CD14-positive monocyte (primary cell): ENCODE results near the gene ASB16. TPM values are rescaled to one million over a fixed set of nuclear protein-coding genes. Genes with fewer than 3 reads are reported as not detected.

Experiments used
- DNase-seq, 3 donors: peaks; one replicate each; pipeline ENCODE4 v3.0.0-alpha.2; 2011 to 2022
- H2AFZ ChIP-seq: 2 replicates; pipeline ENCODE4 v1.6.0; 2012; ENCODE audit warnings: mild to moderate bottlenecking, low read depth, low read length, inconsistent platforms; ENCODE audit not compliant: insufficient read depth, poor library complexity, severe bottlenecking
- H3K27ac ChIP-seq, 2 donors: 1 replicate in 1 of 2; 2 replicates in 1 of 2; pipeline ENCODE4 v1.5.1; 2012 to 2013; ENCODE audit warnings: low read length in 2 of 2, control low read depth in 1 of 2, inconsistent platforms in 1 of 2, low read depth in 1 of 2, mild to moderate bottlenecking in 1 of 2
- H3K27me3 ChIP-seq, 2 donors: one replicate each; pipeline versions ENCODE4 v1.6.0 to v1.6.1; 2011 to 2013; ENCODE audit warnings: low read length in 2 of 2; ENCODE audit not compliant: control insufficient read depth in 2 of 2, insufficient read depth in 2 of 2
- H3K36me3 ChIP-seq, 2 donors: replicated peaks in 1 of 2; 1 replicate in 1 of 2; 2 replicates in 1 of 2; pipeline versions ENCODE4 v1.5.1 to v1.6.1; 2012 to 2013; ENCODE audit warnings: low read length in 2 of 2, control low read depth in 1 of 2, inconsistent platforms in 1 of 2, mild to moderate bottlenecking in 1 of 2; ENCODE audit not compliant: insufficient read depth in 2 of 2, control insufficient read depth in 1 of 2
- H3K4me1 ChIP-seq, 2 donors: 1 replicate in 1 of 2; 2 replicates in 1 of 2; pipeline versions ENCODE4 v1.5.1 to v1.6.1; 2012 to 2013; ENCODE audit warnings: low read length in 2 of 2, control low read depth in 1 of 2, inconsistent platforms in 1 of 2, mild to moderate bottlenecking in 1 of 2, moderate library complexity in 1 of 2; ENCODE audit not compliant: insufficient read depth in 2 of 2, control insufficient read depth in 1 of 2
- H3K4me2 ChIP-seq: replicated peaks from 2 replicates; pipeline ENCODE3; 2012; ENCODE audit warnings: low read length, moderate library complexity, mild to moderate bottlenecking; ENCODE audit not compliant: poor library complexity, severe bottlenecking; ENCODE audit errors: extremely low read depth
- H3K4me3 ChIP-seq, 3 experiments: fragments of 200-600 bp in 1 of 3; sonication (generic) in 1 of 3; replicated peaks in 1 of 3; 1 replicate in 2 of 3; 2 replicates in 1 of 3; pipeline ENCODE4 v1.5.1; 2011 to 2013; ENCODE audit warnings: low read length in 3 of 3, mild to moderate bottlenecking in 3 of 3, control low read depth in 2 of 3, low read depth in 2 of 3, inconsistent platforms in 1 of 3, moderate library complexity in 1 of 3
- H3K79me2 ChIP-seq: 2 replicates; pipeline ENCODE4 v1.6.0; 2012; ENCODE audit warnings: mild to moderate bottlenecking, control low read depth, inconsistent platforms, low read length, moderate library complexity; ENCODE audit not compliant: insufficient read depth
- H3K9ac ChIP-seq: 2 replicates; pipeline ENCODE4 v1.6.0; 2017; ENCODE audit warnings: low read length, mild to moderate bottlenecking; ENCODE audit not compliant: insufficient read depth, poor library complexity, severe bottlenecking
- H3K9me3 ChIP-seq, 2 donors: replicated peaks in 1 of 2; 1 replicate in 1 of 2; 2 replicates in 1 of 2; pipeline versions ENCODE4 v1.5.1 to v1.6.1; 2012 to 2013; ENCODE audit warnings: low read length in 2 of 2, control low read depth in 1 of 2; ENCODE audit not compliant: control insufficient read depth in 1 of 2, insufficient read depth in 1 of 2
- H4K20me1 ChIP-seq: 2 replicates; pipeline ENCODE4 v1.6.0; 2012; ENCODE audit warnings: mild to moderate bottlenecking, low read length, control low read depth, moderate library complexity; ENCODE audit not compliant: insufficient read depth
- H3K27ac Mint-ChIP-seq, 7 donors: one replicate each; pipeline ENCODE4 v1.8.0; 2020; ENCODE audit warnings: mild to moderate bottlenecking in 7 of 7, mixed read lengths in 7 of 7, moderate library complexity in 6 of 7, inconsistent platforms in 2 of 7
- H3K27me3 Mint-ChIP-seq, 3 donors: one replicate each; pipeline ENCODE4 v1.8.0; 2021 to 2022; ENCODE audit warnings: low read depth in 3 of 3, mild to moderate bottlenecking in 3 of 3, mixed read lengths in 3 of 3, moderate library complexity in 3 of 3, inconsistent platforms in 1 of 3
- H3K36me3 Mint-ChIP-seq, 2 donors: one replicate each; pipeline ENCODE4 v1.8.0; 2020; ENCODE audit warnings: mixed read lengths in 2 of 2, inconsistent platforms in 1 of 2, mild to moderate bottlenecking in 1 of 2
- H3K4me1 Mint-ChIP-seq: one replicate; pipeline ENCODE4 v1.8.0; 2020; ENCODE audit warnings: mild to moderate bottlenecking, mixed read lengths
- H3K4me3 Mint-ChIP-seq, 2 donors: one replicate each; pipeline ENCODE4 v1.8.0; 2020; ENCODE audit warnings: mild to moderate bottlenecking in 2 of 2, mixed read lengths in 2 of 2, moderate library complexity in 1 of 2
- H3K9me3 Mint-ChIP-seq, 7 donors: one replicate each; pipeline ENCODE4 v1.8.0; 2020 to 2022; ENCODE audit warnings: mixed read lengths in 7 of 7, mild to moderate bottlenecking in 6 of 7, moderate library complexity in 6 of 7, inconsistent platforms in 2 of 7
- WGBS: methylation state at CpG from one replicate; pipeline ENCODE4 v1.1.5; 2013; ENCODE audit warnings: missing lambda C conversion rate; ENCODE audit not compliant: insufficient coverage; 5-methylcytosine and 5-hydroxymethylcytosine counted together
- intact Hi-C, 2 donors: fragments of 100-400 bp; cut with micrococcal nuclease; formaldehyde crosslinking; loops; one replicate each; pipeline versions ENCODE4 v1.15.0 to v1.15.1; 2023
- polyA plus RNA-seq, 3 donors: library from polyadenylated mRNA; depleted of rRNA in 1 of 3; unstranded in 2 of 3; stranded (reverse) in 1 of 3; fragments of 300-500 nt in 2 of 3; fragments of >200 nt in 1 of 3; fragmentation: Illumina TruSeq in 2 of 3; gene quantifications; 1 replicate in 2 of 3; 2 replicates in 1 of 3; pipeline ENCODE4 v1.2.3, GENCODE V29; 2012 to 2021
- small RNA-seq: library from RNA; depleted of rRNA; stranded (forward); fragments of <200 nt; gene quantifications from one replicate; pipeline ENCODE3, GENCODE V24; 2012; ENCODE audit warnings: low read depth; ENCODE audit not compliant: insufficient read length
- TF ChIP-seq, protein P1 (sequence below): fragments of 200-600 bp; IDR thresholded peaks from one replicate; pipeline ENCODE4 v1.8.0; 2022; ENCODE audit warnings: antibody characterized with exemption, mild to moderate bottlenecking

Gene ASB16
- polyA plus RNA-seq, 3 donors: not detected

DNA sequence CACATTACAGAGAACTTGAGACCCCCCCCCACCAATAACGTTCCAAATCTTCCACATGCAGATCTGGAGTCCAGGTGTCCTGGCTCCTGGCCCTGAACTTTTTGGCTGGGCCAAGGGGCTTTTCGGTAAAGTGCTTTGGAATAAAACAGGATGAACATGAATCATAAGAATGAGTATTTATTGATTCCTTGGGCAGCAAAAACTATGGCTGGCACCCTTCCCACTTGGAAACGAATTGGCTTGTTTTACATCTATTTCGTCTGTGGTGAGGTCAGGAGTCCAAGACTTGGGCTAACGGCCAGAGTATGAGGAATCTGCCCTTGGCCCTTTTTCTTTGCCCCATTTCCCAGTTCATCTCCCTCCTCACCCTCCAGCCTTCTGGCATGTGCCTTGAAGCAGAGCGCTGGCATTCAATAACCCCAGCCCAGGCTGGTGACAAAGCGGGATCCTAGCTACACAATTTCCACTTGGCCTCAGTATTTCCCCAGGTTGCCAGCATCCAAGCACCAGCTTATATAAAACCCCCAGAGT is 53.1 kb downstream of the ASB16 start:
- no peak overlapping the region for H3K27ac Mint-ChIP-seq
- Histone ChIP-seq H2AFZ (no peak overlapping the region), H3K79me2 (peaks cover 19% of the 10 kb centered on the region), H3K4me1 (peaks cover 10 to 13% of the 10 kb centered on the region in 2 donors), H3K4me2 (no peak overlapping the region), H3K27ac (no peak overlapping the region), H3K4me3 (no peak overlapping the region), H3K27me3 (no peaks in the 10 kb centered on the region), H4K20me1 (no peaks in the 10 kb centered on the region), H3K9me3 (no peaks in the 10 kb centered on the region), H3K9ac (no peak overlapping the region), H3K36me3 (no peaks in the 10 kb centered on the region)
- no peaks in the 10 kb centered on the region for H3K36me3 Mint-ChIP-seq
- peaks cover 10% of the 10 kb centered on the region for H3K4me1 Mint-ChIP-seq
- H3K4me3 Mint-ChIP-seq: no peak overlapping the region
- no peaks in the 10 kb centered on the region for H3K9me3 Mint-ChIP-seq
- intact Hi-C loops: no loop called here
- TF ChIP-seq, protein P1, sequence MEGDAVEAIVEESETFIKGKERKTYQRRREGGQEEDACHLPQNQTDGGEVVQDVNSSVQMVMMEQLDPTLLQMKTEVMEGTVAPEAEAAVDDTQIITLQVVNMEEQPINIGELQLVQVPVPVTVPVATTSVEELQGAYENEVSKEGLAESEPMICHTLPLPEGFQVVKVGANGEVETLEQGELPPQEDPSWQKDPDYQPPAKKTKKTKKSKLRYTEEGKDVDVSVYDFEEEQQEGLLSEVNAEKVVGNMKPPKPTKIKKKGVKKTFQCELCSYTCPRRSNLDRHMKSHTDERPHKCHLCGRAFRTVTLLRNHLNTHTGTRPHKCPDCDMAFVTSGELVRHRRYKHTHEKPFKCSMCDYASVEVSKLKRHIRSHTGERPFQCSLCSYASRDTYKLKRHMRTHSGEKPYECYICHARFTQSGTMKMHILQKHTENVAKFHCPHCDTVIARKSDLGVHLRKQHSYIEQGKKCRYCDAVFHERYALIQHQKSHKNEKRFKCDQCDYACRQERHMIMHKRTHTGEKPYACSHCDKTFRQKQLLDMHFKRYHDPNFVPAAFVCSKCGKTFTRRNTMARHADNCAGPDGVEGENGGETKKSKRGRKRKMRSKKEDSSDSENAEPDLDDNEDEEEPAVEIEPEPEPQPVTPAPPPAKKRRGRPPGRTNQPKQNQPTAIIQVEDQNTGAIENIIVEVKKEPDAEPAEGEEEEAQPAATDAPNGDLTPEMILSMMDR: no peak
- peaks cover 5 to 15% (median 9%) of the 10 kb centered on the region in 3 donors for H3K27me3 Mint-ChIP-seq
- 87% methylated on average over 4 of the region's 7 CpGs for WGBS
- no peak for DNase-seq

Small RNA genes lying within 50 kb of the gene (small RNA-seq; reads per million reads assigned to genes)
- not detected for gene MIR6782
- not detected for gene RNU6-131P

Other genes starting within 250 kb of the ASB16 start
- not detected for gene PPY, start 228.2 kb upstream of the ASB16 start, polyA plus RNA-seq
- gene PYY, start 216.8 kb upstream of the ASB16 start, polyA plus RNA-seq: not detected
- under 1 TPM; 0.65 to 0.93 (median 0.84) TPM for gene NAGS, start 166.1 kb upstream of the ASB16 start, polyA plus RNA-seq
- 10 to 100 TPM; 17.3 to 41.4 (median 33.6) TPM for gene TMEM101, start 155.7 kb upstream of the ASB16 start, polyA plus RNA-seq
- 10 to 100 TPM; 24.7 to 65.8 (median 64.4) TPM for gene LSM12, start 104.0 kb upstream of the ASB16 start, polyA plus RNA-seq
- gene G6PC3, start 100.0 kb upstream of the ASB16 start, polyA plus RNA-seq: 10 to 100 TPM; 38.0 to 46.4 (median 42.4) TPM
- gene HDAC5, start 47.1 kb upstream of the ASB16 start, polyA plus RNA-seq: 10 to 100 TPM; 16.1 to 93.6 (median 24.7) TPM
- under 1 TPM; 0.17 to 0.32 (median 0.20) TPM for gene HROB, start 28.8 kb upstream of the ASB16 start, polyA plus RNA-seq
- gene TMUB2, start 16.3 kb downstream of the ASB16 start, polyA plus RNA-seq: 100 to 1,000 TPM in 1 of 3 donors, 10 to 100 TPM in 2; 41.3 to 118 (median 41.7) TPM
- gene ATXN7L3, start 29.2 kb downstream of the ASB16 start, polyA plus RNA-seq: 10 to 100 TPM in 1 of 3 donors, 1 to 10 TPM in 2; 8.5 to 60.9 (median 9.9) TPM
- gene UBTF, start 49.0 kb downstream of the ASB16 start, polyA plus RNA-seq: 10 to 100 TPM in 2 of 3 donors, 1 to 10 TPM in 1; 6.0 to 13.1 (median 12.5) TPM
- under 1 TPM in 1 of 3 donors, not detected in 2; 0.04 TPM for gene SLC4A1, start 97.4 kb downstream of the ASB16 start, polyA plus RNA-seq
- gene RUNDC3A, start 137.9 kb downstream of the ASB16 start, polyA plus RNA-seq: under 1 TPM in 2 of 3 donors, not detected in 1; 0.22 to 0.35 TPM
- gene SLC25A39, start 154.1 kb downstream of the ASB16 start, polyA plus RNA-seq: 10 to 100 TPM; 64.0 to 74.8 (median 64.5) TPM
- gene GRN, start 174.6 kb downstream of the ASB16 start, polyA plus RNA-seq: 1,000 to 10,000 TPM; 1,303 to 1,960 (median 1,361) TPM
- not detected for gene FAM171A2, start 193.1 kb downstream of the ASB16 start, polyA plus RNA-seq
- 1 to 10 TPM in 2 of 3 donors, under 1 TPM in 1; 0.21 to 1.2 (median 1.1) TPM for gene ITGA2B, start 218.9 kb downstream of the ASB16 start, polyA plus RNA-seq